LNCaP clone FGC (cell line): ENCODE measurements around the gene COL13A1.

ENCODE experiments used
- DNase-seq: peaks from one replicate; pipeline ENCODE4 v3.0.0-alpha.2; 2011; ENCODE audit warnings: low read depth
- H3K4me3 ChIP-seq: 2 replicates; pipeline ENCODE4 v1.5.1; 2011; ENCODE audit warnings: mild to moderate bottlenecking, low read depth, low read length, control low read depth
- CTCF ChIP-seq: IDR thresholded peaks from 2 replicates; pipeline ENCODE4 v1.5.1; 2012; ENCODE audit warnings: mild to moderate bottlenecking; ENCODE audit not compliant: control insufficient read depth, insufficient read depth; ENCODE audit errors: extremely low read depth

COL13A1 gene

GRCh38 chr10:69880301-69881081 lies 78.8 kb downstream of the COL13A1 start:
- no peak overlapping the region for H3K4me3 ChIP-seq
- TF ChIP-seq CTCF: no peak
- no peak for DNase-seq

DNA sequence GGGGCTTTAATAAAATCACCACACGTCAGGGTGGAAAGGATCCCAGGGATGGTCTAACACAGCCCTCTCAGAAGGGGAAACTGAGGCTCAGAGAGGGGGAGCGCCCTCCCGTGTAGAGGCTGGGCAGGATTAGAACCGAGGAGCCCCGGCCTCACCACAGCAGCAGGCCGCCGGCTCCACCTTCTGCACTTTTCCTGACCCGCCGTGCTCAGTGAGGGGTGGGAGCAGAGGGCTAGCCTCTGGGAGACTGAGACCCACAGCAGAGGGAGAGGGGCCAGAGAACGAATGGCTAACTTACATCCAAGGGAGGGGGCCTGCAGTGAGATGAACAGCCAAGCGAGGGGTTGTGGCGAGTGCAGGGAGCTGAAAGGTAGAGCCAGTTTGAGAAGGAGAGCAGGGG lies 79.5 kb downstream of the COL13A1 start:
- DNase-seq: no peak
- TF ChIP-seq CTCF: no peak
- H3K4me3 ChIP-seq: no peak overlapping the region

- H3K4me3 ChIP-seq: no peak overlapping the region
- DNase-seq: peak; percentile 35
- TF ChIP-seq CTCF: peak; percentile 56
These were observed 81.8 kb downstream of the COL13A1 start for GRCh38 chr10:69883310-69884023.

DNA sequence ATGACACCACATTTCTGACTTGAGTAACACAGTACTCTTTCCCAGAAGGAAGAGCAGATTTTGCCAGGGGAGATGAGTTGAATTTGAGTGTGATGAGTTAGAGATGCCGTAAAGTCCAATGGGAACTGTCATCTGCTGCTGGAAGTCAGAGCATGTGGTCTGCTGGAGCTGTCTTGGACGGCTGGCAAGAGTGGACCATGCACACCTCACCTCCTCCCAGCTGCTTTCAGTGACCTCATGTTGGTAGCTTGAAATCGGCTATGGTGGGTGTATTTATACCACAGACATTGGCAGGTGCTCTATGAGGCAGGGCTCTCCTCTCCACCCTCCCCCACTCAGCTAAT lies 82.3 kb downstream of the COL13A1 start:
- TF ChIP-seq CTCF: no peak
- DNase-seq: no peak
- H3K4me3 ChIP-seq: no peak overlapping the region

- TF ChIP-seq CTCF: no peak
- no peak for DNase-seq
- no peak overlapping the region for H3K4me3 ChIP-seq
These were observed 83.0 kb downstream of the COL13A1 start for GRCh38 chr10:69884686-69885085.

- no peak; the same call in 1 of the 2 replicates for TF ChIP-seq CTCF
- DNase-seq: no peak
- no peak overlapping the region for H3K4me3 ChIP-seq
These were observed 83.8 kb downstream of the COL13A1 start for GRCh38 chr10:69885379-69886013.
